ENCODE data around the gene SLITRK2. TPM values are rescaled to one million over a fixed set of nuclear protein-coding genes. Genes with fewer than 3 reads are reported as not detected.

The SLITRK2 gene, protein sequence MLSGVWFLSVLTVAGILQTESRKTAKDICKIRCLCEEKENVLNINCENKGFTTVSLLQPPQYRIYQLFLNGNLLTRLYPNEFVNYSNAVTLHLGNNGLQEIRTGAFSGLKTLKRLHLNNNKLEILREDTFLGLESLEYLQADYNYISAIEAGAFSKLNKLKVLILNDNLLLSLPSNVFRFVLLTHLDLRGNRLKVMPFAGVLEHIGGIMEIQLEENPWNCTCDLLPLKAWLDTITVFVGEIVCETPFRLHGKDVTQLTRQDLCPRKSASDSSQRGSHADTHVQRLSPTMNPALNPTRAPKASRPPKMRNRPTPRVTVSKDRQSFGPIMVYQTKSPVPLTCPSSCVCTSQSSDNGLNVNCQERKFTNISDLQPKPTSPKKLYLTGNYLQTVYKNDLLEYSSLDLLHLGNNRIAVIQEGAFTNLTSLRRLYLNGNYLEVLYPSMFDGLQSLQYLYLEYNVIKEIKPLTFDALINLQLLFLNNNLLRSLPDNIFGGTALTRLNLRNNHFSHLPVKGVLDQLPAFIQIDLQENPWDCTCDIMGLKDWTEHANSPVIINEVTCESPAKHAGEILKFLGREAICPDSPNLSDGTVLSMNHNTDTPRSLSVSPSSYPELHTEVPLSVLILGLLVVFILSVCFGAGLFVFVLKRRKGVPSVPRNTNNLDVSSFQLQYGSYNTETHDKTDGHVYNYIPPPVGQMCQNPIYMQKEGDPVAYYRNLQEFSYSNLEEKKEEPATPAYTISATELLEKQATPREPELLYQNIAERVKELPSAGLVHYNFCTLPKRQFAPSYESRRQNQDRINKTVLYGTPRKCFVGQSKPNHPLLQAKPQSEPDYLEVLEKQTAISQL
- not detected for total RNA-seq

DNA sequence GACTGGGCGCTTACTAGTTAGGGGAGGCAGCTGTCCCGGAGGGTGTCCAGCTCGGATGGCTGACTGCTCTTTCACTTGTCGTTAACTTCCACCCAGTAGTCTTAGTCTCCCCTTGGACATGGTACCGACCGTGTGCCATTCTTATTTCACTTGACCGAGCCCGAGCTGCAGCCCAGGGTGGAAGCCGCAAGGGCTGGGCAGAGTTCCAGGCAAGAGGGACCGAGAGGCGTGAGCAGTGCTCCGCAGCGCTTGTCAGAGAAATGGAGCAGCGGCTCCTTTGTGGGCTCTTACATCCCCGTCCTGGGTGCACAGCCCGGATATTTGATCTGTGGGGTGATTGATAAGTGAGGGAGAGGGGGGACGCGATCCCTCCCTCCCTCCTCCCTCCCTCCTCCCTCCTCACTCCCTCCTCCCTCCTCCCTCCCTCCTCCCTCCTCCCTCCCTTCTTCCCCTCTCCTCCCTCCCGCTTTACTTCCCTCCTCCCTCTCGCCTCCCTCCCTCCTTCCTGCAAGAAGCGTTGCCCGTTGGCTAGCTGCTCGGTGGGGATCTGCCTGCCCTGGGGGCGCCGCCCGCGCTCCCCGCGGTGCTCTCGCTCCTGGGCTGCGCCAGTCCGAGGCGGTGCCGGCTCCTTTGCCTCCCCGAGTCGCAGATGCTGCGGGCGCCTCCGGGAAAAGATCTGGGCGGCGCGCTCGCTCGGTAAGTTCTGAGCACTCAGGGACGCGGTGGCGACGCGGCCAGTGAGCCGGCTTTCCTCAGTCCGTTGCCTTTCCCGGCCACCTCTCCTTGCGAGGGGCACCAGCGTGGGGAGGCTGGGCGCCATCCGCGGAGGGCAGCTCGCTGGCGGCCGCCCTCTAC is at the start of gene SLITRK2:
Gene SLITRK2, plus strand, starts transcription at position 499 of the 855 bp plus-strand sequence. CDS start 4,597 bp downstream, outside the sequence.
- Mint-ChIP-seq H3K9me3 (no peaks in the 10 kb centered on the region), H3K4me1 (peaks cover 3% of the 10 kb centered on the region), H3K36me3 (ENCODE audit: low read depth) (no peaks in the 10 kb centered on the region), H3K27ac (no peak within 1 kb of the TSS), H3K27me3 (peaks cover 12% of the 10 kb centered on the region), H3K4me3 (no peak within 1 kb of the TSS)
- ChIA-PET CTCF (no interaction called here), POLR2A (no interaction called here)
- no peak for DNase-seq

DNA sequence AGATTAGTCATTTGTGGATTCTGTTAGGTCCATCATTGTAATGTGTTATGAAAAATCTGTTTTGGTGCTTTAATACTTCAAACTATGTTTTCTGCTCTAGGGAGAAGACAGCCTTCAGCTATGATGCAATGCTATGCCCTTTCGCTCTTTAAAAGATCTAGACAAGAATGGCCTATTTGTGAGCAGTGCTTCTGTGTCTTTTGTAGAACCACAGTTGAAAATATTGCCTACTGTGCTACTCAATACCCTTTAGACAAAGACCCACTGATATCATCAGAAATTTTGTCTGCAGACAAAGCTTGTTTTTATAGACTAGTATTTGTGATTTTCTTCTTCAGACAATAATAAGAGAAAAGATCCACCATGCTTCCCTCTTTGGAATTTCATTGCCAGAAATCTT is 44.6 kb upstream of the SLITRK2 start:
- no peaks in the 10 kb centered on the region for H3K36me3 Mint-ChIP-seq (ENCODE audit: low read depth)
- ChIA-PET POLR2A (no interaction called here), CTCF (no interaction called here)
- DNase-seq, result no peak
- no peaks in the 10 kb centered on the region for H3K4me1 Mint-ChIP-seq
- no peaks in the 10 kb centered on the region for H3K9me3 Mint-ChIP-seq
- H3K27ac Mint-ChIP-seq, result no peak overlapping the region
- H3K4me3 Mint-ChIP-seq, result no peak overlapping the region
- H3K27me3 Mint-ChIP-seq, result no peaks in the 10 kb centered on the region

DNA sequence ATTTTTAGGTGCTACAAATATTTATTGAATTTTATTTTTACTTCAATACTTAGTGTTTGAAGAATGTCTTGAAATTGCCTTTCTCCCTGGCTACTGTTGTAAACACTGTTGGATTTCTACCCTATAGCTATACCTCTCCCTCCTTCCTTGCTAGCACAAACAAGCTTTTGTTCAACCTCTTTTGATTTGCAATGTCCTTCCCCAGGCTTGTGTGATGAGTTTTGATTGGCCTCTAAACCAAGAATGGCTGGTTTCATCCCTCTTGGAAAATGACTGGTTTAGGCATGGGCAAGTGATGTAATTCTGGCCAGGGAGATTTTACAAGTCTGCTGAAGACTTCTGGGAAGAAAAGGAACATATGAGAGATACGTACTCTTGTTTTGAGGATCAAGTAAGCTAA is 25.3 kb upstream of the SLITRK2 start:
- no peaks in the 10 kb centered on the region for H3K27me3 Mint-ChIP-seq
- H3K4me3 Mint-ChIP-seq, result no peak overlapping the region
- no peaks in the 10 kb centered on the region for H3K4me1 Mint-ChIP-seq
- no peaks in the 10 kb centered on the region for H3K36me3 Mint-ChIP-seq (ENCODE audit: low read depth)
- H3K9me3 Mint-ChIP-seq, result no peaks in the 10 kb centered on the region
- ChIA-PET POLR2A (no interaction called here), CTCF (no interaction called here)
- DNase-seq, result no peak
- H3K27ac Mint-ChIP-seq, result no peak overlapping the region

DNA sequence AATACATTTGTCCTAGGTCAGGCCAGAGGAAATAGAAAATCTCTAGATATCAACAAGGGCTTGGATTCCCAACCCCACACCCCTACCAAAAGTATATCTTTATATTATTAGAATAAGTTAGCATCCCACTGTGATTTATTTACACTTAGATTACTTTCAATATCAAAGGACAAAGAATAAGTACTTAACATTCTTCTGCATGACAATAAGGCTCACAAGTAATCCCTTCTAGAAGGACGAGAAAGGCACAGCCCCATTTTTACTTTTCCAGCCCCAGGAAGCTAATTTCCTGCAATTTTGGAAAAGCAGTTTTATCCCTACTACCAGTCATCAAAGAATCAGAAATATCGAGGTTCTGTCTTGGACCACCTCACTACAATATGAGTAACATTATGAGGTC is 14.1 kb upstream of the SLITRK2 start:
- no peak overlapping the region for H3K4me3 Mint-ChIP-seq
- peaks cover 3% of the 10 kb centered on the region for H3K9me3 Mint-ChIP-seq
- CTCF ChIA-PET, result no interaction called here
- DNase-seq, result no peak
- no peaks in the 10 kb centered on the region for H3K27me3 Mint-ChIP-seq
- no peaks in the 10 kb centered on the region for H3K36me3 Mint-ChIP-seq (ENCODE audit: low read depth)
- POLR2A ChIA-PET, result no interaction called here
- no peaks in the 10 kb centered on the region for H3K4me1 Mint-ChIP-seq
- no peak overlapping the region for H3K27ac Mint-ChIP-seq

DNA sequence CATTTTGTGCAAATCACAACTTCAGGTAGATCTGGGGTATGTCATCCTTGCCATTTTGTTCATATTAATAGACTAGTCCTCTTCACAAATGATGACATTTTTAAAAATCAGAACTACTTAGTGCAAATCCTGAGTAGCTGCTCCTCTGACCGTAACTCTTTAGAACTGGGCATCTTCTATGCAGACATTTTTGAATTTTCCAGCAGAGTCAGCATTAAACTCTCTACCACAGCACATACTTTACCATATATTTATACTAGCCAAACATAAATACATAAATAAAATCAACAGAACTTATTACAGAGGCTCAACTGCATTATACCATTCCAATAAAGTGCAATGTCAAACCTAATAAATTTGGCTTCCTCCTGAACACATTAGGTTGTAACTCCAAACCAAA is 4.5 kb upstream of the SLITRK2 start:
- no peaks in the 10 kb centered on the region for H3K9me3 Mint-ChIP-seq
- H3K27ac Mint-ChIP-seq, result no peak overlapping the region
- peaks cover 10% of the 10 kb centered on the region for H3K27me3 Mint-ChIP-seq
- ChIA-PET CTCF (no interaction called here), POLR2A (no interaction called here)
- H3K36me3 Mint-ChIP-seq (ENCODE audit: low read depth), result no peaks in the 10 kb centered on the region
- peaks cover 1% of the 10 kb centered on the region for H3K4me1 Mint-ChIP-seq
- DNase-seq, result no peak
- no peak overlapping the region for H3K4me3 Mint-ChIP-seq

DNA sequence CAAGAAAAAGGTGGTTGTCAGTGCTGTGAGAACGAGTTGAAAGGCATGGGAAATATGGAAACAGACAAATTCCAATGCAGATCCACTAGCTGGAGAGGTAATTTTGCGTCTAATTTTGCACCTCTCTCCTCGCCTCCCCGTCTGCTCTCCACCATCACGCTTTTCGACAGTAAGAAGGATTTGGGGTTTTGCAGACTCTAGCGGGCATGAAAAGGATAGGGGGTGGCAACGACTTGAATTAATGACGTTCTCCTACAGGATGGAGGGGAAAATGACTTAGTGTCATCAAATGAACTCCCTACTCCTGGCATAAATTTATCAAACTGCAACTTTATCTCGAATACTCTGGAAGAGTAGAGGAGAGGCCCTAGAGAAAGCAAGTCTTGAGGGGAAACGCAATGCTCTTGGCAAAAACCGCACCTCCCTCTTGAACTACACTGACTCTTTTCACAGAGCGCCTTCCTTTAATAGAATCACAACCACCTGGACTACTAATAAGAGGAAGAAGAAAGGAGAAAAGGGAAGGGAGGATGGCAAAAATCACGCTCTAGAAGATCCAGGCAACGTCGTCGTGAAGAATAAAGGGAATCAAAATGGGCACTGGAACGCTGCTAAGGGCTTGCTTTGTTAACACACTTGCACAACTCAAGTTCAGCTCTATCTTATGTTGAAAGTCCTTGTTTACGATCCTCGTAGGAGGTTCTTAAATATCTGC is 871 bp upstream of the SLITRK2 start:
- H3K27me3 Mint-ChIP-seq, result peaks cover 12% of the 10 kb centered on the region
- peaks cover 3% of the 10 kb centered on the region for H3K4me1 Mint-ChIP-seq
- ChIA-PET POLR2A (no interaction called here), CTCF (no interaction called here)
- no peak overlapping the region for H3K27ac Mint-ChIP-seq
- no peak overlapping the region for H3K4me3 Mint-ChIP-seq
- no peaks in the 10 kb centered on the region for H3K9me3 Mint-ChIP-seq
- no peaks in the 10 kb centered on the region for H3K36me3 Mint-ChIP-seq (ENCODE audit: low read depth)
- DNase-seq, result no peak

DNA sequence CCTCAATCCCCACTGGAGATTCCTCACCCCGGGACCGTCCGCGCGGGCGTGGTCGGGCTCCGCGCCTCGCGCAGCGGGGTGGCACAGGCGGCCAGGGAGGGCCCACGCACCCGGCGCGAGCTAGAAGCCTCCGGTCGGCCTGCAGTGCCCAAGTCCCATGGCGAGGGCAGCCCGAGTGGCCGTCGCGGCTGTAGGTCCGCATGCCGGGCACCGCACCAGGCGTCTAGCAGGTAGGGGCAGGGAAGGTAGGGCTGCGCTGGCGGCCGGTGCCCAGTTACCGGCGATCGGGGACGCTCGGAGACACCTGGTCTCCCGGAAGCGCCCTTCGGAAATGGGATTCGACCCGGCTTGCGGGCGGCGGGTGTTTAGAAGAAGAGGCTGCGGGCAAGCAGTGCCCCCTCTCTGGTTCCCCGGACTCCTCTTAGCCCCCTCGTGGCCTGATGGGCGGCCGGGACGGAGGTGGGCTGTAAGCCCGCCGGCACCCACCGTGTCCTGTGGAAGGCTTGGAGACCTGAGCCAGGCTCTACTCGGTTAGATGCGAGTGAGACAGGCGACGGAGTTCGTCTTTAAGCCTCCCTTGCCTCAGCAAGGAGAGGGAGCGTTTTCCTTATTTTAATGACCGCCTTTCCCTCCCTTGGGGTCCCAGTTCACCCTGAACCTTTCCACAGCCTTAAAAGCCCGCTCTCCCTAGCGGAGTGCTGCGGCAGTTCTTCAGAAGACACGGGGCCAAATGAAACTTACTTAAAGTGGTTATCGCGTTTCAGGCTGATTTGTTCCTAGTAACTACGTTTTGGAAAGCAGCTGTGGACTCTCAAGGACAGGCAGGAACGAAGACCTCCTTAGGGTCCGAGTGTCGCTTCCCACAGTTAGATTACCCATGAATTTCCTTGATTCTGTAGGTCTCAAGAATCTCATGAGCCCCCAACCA is 821 bp downstream of the SLITRK2 start:
- no peaks in the 10 kb centered on the region for H3K36me3 Mint-ChIP-seq (ENCODE audit: low read depth)
- POLR2A ChIA-PET, result no interaction called here

DNA sequence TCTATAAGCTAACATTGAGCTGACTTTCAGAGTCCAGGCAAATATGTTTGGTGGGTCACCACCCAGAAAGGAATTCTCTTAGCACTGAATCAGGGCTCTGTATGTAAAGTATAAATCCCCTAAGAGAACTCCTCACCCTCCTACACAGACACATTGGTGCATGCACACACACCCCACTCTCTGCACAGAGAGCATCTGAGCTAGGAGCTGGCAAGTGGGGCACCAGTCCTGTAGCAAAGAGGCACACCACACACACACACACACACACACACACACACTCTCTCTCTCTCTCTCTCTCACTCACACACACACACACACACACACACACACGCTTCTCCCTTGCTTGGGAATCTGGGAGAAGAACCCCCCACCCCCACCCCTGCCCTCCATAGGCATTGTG is 3.2 kb downstream of the SLITRK2 start:
- DNase-seq, result no peak
- Mint-ChIP-seq H3K36me3 (ENCODE audit: low read depth) (no peaks in the 10 kb centered on the region), H3K27me3 (peaks cover 12% of the 10 kb centered on the region), H3K9me3 (no peaks in the 10 kb centered on the region), H3K4me1 (peaks cover 3% of the 10 kb centered on the region), H3K27ac (no peak overlapping the region), H3K4me3 (no peak overlapping the region)
- POLR2A ChIA-PET, result no interaction called here
- CTCF ChIA-PET, result no interaction called here

More for the DNA sequence above, 821 bp downstream of the SLITRK2 start:
- H3K27me3 Mint-ChIP-seq, result peaks cover 12% of the 10 kb centered on the region
- H3K4me1 Mint-ChIP-seq, result peaks cover 3% of the 10 kb centered on the region
- H3K4me3 Mint-ChIP-seq, result no peak overlapping the region
- CTCF ChIA-PET, result no interaction called here
- H3K9me3 Mint-ChIP-seq, result no peaks in the 10 kb centered on the region
- no peak for DNase-seq
- H3K27ac Mint-ChIP-seq, result no peak overlapping the region

DNA sequence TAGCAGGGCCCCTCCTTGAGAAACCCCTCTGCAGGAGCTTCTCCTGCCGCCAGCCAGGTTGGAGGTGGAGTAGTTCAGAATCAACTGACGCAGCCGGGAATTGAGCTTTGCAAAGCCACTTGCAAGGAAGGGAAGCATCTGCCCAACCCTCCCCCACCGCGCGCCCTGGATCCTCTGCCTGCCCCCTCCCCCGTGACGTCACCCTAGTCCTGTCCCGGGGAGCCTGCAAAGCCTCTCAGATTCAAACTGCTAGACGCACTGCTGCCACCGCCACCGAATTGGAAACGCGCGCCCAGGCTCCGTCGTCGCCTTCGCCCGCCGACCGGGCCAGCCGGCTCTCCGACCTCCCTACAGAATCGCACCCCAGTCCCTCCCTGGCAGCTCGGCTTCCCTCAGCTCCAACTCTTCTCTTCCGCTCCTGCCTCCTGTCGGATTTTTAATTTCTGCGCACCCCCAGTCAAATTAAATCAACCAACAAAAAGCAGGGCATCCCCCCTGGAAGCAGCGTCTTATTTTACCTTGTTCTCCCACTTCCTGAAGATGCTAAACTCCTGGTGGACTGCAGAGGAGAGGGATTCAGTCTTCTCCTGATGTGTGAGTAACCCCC is 3.8 kb downstream of the SLITRK2 start:
- ChIA-PET CTCF (no interaction called here), POLR2A (no interaction called here)
- DNase-seq, result no peak
- Mint-ChIP-seq H3K4me1 (peaks cover 3% of the 10 kb centered on the region), H3K27me3 (peaks cover 10% of the 10 kb centered on the region), H3K9me3 (no peaks in the 10 kb centered on the region), H3K4me3 (no peak overlapping the region), H3K36me3 (ENCODE audit: low read depth) (no peaks in the 10 kb centered on the region), H3K27ac (no peak overlapping the region)

DNA sequence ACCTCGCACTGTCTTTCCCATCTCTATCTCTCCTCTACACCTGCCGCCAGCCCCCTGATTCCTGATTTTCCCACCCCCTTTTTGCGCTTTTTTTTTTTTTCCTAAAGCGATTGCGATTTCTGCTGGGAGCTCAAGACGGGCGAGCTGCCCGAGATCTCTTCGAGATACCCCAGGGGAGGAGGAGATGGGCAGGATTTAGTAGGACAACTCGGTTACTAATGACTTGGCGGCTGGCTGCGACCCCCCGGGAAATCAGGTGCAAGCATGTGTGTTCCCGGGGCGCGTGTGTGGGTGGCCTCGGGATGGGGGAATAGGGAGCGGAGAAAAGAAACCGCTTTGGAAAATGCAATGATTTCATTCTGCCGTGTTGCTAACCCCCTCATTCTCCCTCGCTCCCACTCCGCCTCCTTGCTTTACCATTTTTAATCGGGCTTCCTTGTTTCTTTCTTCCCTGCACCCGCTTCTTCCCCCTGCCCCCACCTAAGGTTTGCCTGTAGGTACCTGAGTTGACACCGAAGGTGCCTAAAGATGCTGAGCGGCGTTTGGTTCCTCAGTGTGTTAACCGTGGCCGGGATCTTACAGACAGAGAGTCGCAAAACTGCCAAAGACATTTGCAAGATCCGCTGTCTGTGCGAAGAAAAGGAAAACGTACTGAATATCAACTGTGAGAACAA is 4.4 kb downstream of the SLITRK2 start:
- Mint-ChIP-seq H3K4me1 (peaks cover 1% of the 10 kb centered on the region), H3K36me3 (ENCODE audit: low read depth) (no peaks in the 10 kb centered on the region), H3K9me3 (no peaks in the 10 kb centered on the region), H3K4me3 (no peak overlapping the region), H3K27ac (no peak overlapping the region), H3K27me3 (peaks cover 5% of the 10 kb centered on the region)
- ChIA-PET CTCF (no interaction called here), POLR2A (no interaction called here)
- DNase-seq, result no peak

DNA sequence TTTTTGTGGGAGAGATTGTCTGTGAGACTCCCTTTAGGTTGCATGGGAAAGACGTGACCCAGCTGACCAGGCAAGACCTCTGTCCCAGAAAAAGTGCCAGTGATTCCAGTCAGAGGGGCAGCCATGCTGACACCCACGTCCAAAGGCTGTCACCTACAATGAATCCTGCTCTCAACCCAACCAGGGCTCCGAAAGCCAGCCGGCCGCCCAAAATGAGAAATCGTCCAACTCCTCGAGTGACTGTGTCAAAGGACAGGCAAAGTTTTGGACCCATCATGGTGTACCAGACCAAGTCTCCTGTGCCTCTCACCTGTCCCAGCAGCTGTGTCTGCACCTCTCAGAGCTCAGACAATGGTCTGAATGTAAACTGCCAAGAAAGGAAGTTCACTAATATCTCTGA is 5.5 kb downstream of the SLITRK2 start:
- ChIA-PET CTCF (no interaction called here), POLR2A (no interaction called here)
- no peak for DNase-seq
- no peak overlapping the region for H3K4me3 Mint-ChIP-seq
- peaks cover 1% of the 10 kb centered on the region for H3K4me1 Mint-ChIP-seq
- no peaks in the 10 kb centered on the region for H3K9me3 Mint-ChIP-seq
- peaks cover 2% of the 10 kb centered on the region for H3K27me3 Mint-ChIP-seq
- H3K36me3 Mint-ChIP-seq (ENCODE audit: low read depth), result no peaks in the 10 kb centered on the region
- H3K27ac Mint-ChIP-seq, result no peak overlapping the region
